Liver (tissue), 3 donors: Measurements from ENCODE around the gene SNCG.
"Not testable (repeated sequence)": the region's sequence is repeated elsewhere in the genome, so short reads cannot be mapped to it uniquely, and the experiment has no call there.

Source experiments
- ATF3 ChIP-seq: IDR thresholded peaks from 2 replicates; pipeline ENCODE4 v1.6.1; 2016; ENCODE audit warnings: antibody characterized with exemption
- CTCF ChIP-seq: fragments of 150-350 bp; IDR thresholded peaks from 2 replicates; pipeline ENCODE4 v1.5.1; 2017; ENCODE audit warnings: improper control_type of control experiment, low read depth, low read length; ENCODE audit not compliant: missing input control
- EGR1 ChIP-seq, 2 donors: IDR thresholded peaks; 2 replicates each; pipeline ENCODE4 v1.6.1; 2016 to 2018; ENCODE audit warnings: antibody characterized with exemption in 2 of 2, low read depth in 2 of 2
- FOXA1 ChIP-seq: IDR thresholded peaks from 2 replicates; pipeline ENCODE4 v1.6.1; 2016; ENCODE audit warnings: antibody characterized with exemption
- GABPA ChIP-seq, 2 donors: IDR thresholded peaks in 1 of 2; conservative IDR thresholded peaks in 1 of 2; 2 replicates each; pipeline ENCODE4 v1.6.1; 2016; ENCODE audit warnings: antibody characterized with exemption in 2 of 2, mild to moderate bottlenecking in 1 of 2, moderate library complexity in 1 of 2
- JUND ChIP-seq, 2 donors: IDR thresholded peaks; 2 replicates each; pipeline ENCODE4 v1.6.1; 2016; ENCODE audit warnings: antibody characterized with exemption in 2 of 2
- MAX ChIP-seq: IDR thresholded peaks from 2 replicates; pipeline ENCODE4 v1.6.1; 2016; ENCODE audit warnings: antibody characterized with exemption
- RAD21 ChIP-seq, 2 donors: IDR thresholded peaks; 2 replicates each; pipeline ENCODE4 v1.6.1; 2016; ENCODE audit warnings: antibody characterized with exemption in 2 of 2, mild to moderate bottlenecking in 2 of 2
- REST ChIP-seq: IDR thresholded peaks from 2 replicates; pipeline ENCODE4 v1.6.1; 2016; ENCODE audit warnings: antibody characterized with exemption, mild to moderate bottlenecking
- RXRA ChIP-seq, 2 donors: IDR thresholded peaks; 2 replicates each; pipeline ENCODE4 v1.6.1; 2017 to 2018; ENCODE audit warnings: antibody characterized with exemption in 2 of 2, mild to moderate bottlenecking in 1 of 2
- TAF1 ChIP-seq: conservative IDR thresholded peaks from 2 replicates; pipeline ENCODE4 v1.6.1; 2016; ENCODE audit warnings: antibody characterized with exemption, mild to moderate bottlenecking
- ZBTB33 ChIP-seq: IDR thresholded peaks from 2 replicates; pipeline ENCODE4 v1.6.1; 2016; ENCODE audit warnings: antibody characterized with exemption
- donor health status: healthy.
- donor health status: healthy.

GRCh38 chr10:86952697-86953096, 5.7 kb upstream of the SNCG start:
- TF ChIP-seq REST; ZBTB33; CTCF; FOXA1; JUND (IDR thresholded peaks at IDR 0.05); MAX; GABPA (IDR thresholded peaks at IDR 0.05 in 1 of 2, conservative IDR thresholded peaks at IDR 0.05 in 1 of 2); RXRA (IDR thresholded peaks at IDR 0.05); RAD21 (IDR thresholded peaks at IDR 0.05); ATF3; TAF1; EGR1 (IDR thresholded peaks at IDR 0.05; ENCODE audit: low read depth in 2 of 2): not testable (repeated sequence)
